Ishikawa (cell line): ENCODE data around the gene S100A16.

Experiments used
- CEBPB ChIP-seq: IDR thresholded peaks from 2 replicates; pipeline ENCODE4 v1.6.1; 2012
- EP300 ChIP-seq: IDR thresholded peaks from 2 replicates; pipeline ENCODE4 v1.6.1; 2012; ENCODE audit warnings: borderline replicate concordance
- FOXM1 ChIP-seq: IDR thresholded peaks from 2 replicates; pipeline ENCODE4 v1.6.1; 2012; ENCODE audit warnings: low read depth, borderline replicate concordance
- RAD21 ChIP-seq: IDR thresholded peaks from 2 replicates; pipeline ENCODE4 v1.6.1; 2012; ENCODE audit warnings: low read depth
- REST ChIP-seq: IDR thresholded peaks from 2 replicates; pipeline ENCODE4 v1.6.1; 2012; ENCODE audit warnings: low read depth, mild to moderate bottlenecking
- TAF1 ChIP-seq: IDR thresholded peaks from 2 replicates; pipeline ENCODE4 v1.6.1; 2012; ENCODE audit warnings: low read depth, mild to moderate bottlenecking
- TEAD4 ChIP-seq: IDR thresholded peaks from 2 replicates; pipeline ENCODE4 v1.6.1; 2012
- YY1 ChIP-seq: IDR thresholded peaks from 2 replicates; pipeline ENCODE4 v1.6.1; 2012; ENCODE audit warnings: low read depth
- ZBTB7A ChIP-seq: IDR thresholded peaks from 2 replicates; pipeline ENCODE4 v1.6.1; 2012; ENCODE audit warnings: low read depth
- TF ChIP-seq, protein P1 (sequence below): IDR thresholded peaks from 2 replicates; pipeline ENCODE4 v1.6.1; 2012
- TF ChIP-seq, protein P2 (sequence below): IDR thresholded peaks from 2 replicates; pipeline ENCODE4 v1.6.1; 2012

DNA sequence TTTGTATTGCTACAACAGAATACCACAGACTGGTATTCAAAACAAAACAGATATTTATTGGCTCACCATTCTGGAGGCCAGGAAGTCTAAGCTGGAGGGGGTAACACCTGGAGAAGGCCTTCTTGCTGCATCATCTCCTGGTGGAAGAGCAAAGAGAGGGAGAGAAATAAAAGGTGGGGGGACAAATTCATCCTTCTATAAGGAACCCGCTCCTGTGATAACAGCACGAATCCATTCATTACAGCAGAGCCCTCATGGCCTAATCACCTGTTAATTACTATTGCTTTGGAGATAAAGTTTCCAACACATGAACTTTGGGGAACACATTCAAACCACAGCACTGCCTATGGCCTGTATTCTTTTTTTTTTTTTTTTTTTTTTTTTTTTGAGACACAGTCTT, 52.7 kb downstream of the S100A16 start:
- no peak for TF ChIP-seq REST
- no peak for TF ChIP-seq CEBPB
- no peak for TF ChIP-seq TAF1
- no peak for TF ChIP-seq RAD21
- no peak for TF ChIP-seq ZBTB7A
- TF ChIP-seq, protein P1, sequence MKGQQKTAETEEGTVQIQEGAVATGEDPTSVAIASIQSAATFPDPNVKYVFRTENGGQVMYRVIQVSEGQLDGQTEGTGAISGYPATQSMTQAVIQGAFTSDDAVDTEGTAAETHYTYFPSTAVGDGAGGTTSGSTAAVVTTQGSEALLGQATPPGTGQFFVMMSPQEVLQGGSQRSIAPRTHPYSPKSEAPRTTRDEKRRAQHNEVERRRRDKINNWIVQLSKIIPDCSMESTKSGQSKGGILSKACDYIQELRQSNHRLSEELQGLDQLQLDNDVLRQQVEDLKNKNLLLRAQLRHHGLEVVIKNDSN = no peak
- no peak for TF ChIP-seq TEAD4
- no peak for TF ChIP-seq YY1
- TF ChIP-seq, protein P2, sequence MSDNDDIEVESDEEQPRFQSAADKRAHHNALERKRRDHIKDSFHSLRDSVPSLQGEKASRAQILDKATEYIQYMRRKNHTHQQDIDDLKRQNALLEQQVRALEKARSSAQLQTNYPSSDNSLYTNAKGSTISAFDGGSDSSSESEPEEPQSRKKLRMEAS = no peak
- no peak for TF ChIP-seq EP300
- no peak for TF ChIP-seq FOXM1
